ENCODE data around the gene NDUFB11. TPM values are rescaled to one million over a fixed set of nuclear protein-coding genes. Genes with fewer than 3 reads are reported as not detected.
A peak's percentile ranks its signal among the peaks of the same experiment; 100 is the strongest.

Gene NDUFB11
- total RNA-seq, 2 experiments from 2014 or later, result 78.1 to 139 TPM

GRCh38 chrX:47093248-47093647, 51.3 kb downstream of the NDUFB11 start:
- no peaks in the 10 kb centered on the region for H3K36me3 ChIP-seq (ENCODE audit: insufficient read depth, low read length)
- no peak overlapping the region for H3K4me2 ChIP-seq (ENCODE audit: low read length)
- ChIA-PET POLR2A (no interaction called here), CTCF (ENCODE audit: unreplicated experiment) (no interaction called here)
- TF ChIP-seq CTCF (conservative IDR thresholded peaks at IDR 0.05; ENCODE audit: low read length), result peak; percentile 77
- TF ChIP-seq EZH2phosphoT487 (IDR thresholded peaks at IDR 0.05; ENCODE audit: borderline replicate concordance, low read depth, low read length), result no peak
- no peaks in the 10 kb centered on the region for H3K4me1 ChIP-seq (ENCODE audit: insufficient read depth, low read length, poor library complexity, severe bottlenecking)
- BruUV-seq (replicated peaks), result no TSS peak
- H2AFZ ChIP-seq (ENCODE audit: low read length), result no peak overlapping the region
- H3K4me3 ChIP-seq (ENCODE audit: low read depth, low read length, poor library complexity, severe bottlenecking), result no peak overlapping the region
- H3K9me2 ChIP-seq (ENCODE audit: insufficient read depth, low read length), result no peaks in the 10 kb centered on the region
- DNase-seq (ENCODE audit: low spot score), result peak; percentile 52
- H4K20me1 ChIP-seq (ENCODE audit: insufficient read depth, low read length), result no peaks in the 10 kb centered on the region
- intact Hi-C loops (cut with micrococcal nuclease; ENCODE audit: unreplicated experiment), result loop anchor here (10.0 kb wide), 1 partner anchor 188 kb away; no protein-coding TSS in a partner anchor
- no peaks in the 10 kb centered on the region for H3K9me3 ChIP-seq (ENCODE audit: low read length)
- H3K27ac ChIP-seq (ENCODE audit: low read depth, low read length, poor library complexity, severe bottlenecking), result no peak overlapping the region
- no peaks in the 10 kb centered on the region for H3K79me2 ChIP-seq (ENCODE audit: insufficient read depth, low read depth, low read length)

Small RNA genes within 50 kb of the gene (small RNA-seq; reads per million reads assigned to genes)
- 3.0 reads per million, percentile 85 among the genes with 10 or more reads in this experiment for gene RNU12-2P

Other genes with a start within 250 kb of the NDUFB11 start
- gene JADE3, start 232.3 kb downstream of the NDUFB11 start, total RNA-seq (2014; rRNA removed; shearing (Covaris generic)), result 6.1 and 6.5 TPM in 2 replicates
- gene JADE3, start 232.3 kb downstream of the NDUFB11 start, total RNA-seq (2022), result 10.7 and 12.8 TPM in 2 replicates
- gene RGN, start 66.3 kb downstream of the NDUFB11 start, total RNA-seq (2014; rRNA removed; shearing (Covaris generic)), result 0.25 TPM in 1 of 2 replicates, not detected in the other
- not detected in 2 replicates for gene RGN, start 66.3 kb downstream of the NDUFB11 start, total RNA-seq (2022)
- gene RBM10, start 519 bp upstream of the NDUFB11 start, total RNA-seq (2014; rRNA removed; shearing (Covaris generic)), result 40.1 and 45.6 TPM in 2 replicates
- 44.9 and 46.6 TPM in 2 replicates for gene RBM10, start 519 bp upstream of the NDUFB11 start, total RNA-seq (2022)
- gene UBA1, start 49.1 kb upstream of the NDUFB11 start, total RNA-seq (2014; rRNA removed; shearing (Covaris generic)), result 137 and 169 TPM in 2 replicates
- gene UBA1, start 49.1 kb upstream of the NDUFB11 start, total RNA-seq (2022), result 294 and 296 TPM in 2 replicates
- 49.3 and 68.5 TPM in 2 replicates for gene CDK16, start 74.0 kb upstream of the NDUFB11 start, total RNA-seq (2014; rRNA removed; shearing (Covaris generic))
- 86.1 and 98.9 TPM in 2 replicates for gene CDK16, start 74.0 kb upstream of the NDUFB11 start, total RNA-seq (2022)
- 46.5 and 49.3 TPM in 2 replicates for gene USP11, start 88.3 kb upstream of the NDUFB11 start, total RNA-seq (2014; rRNA removed; shearing (Covaris generic))
- 91.8 and 106 TPM in 2 replicates for gene USP11, start 88.3 kb upstream of the NDUFB11 start, total RNA-seq (2022)
- 0.62 and 1.0 TPM in 2 replicates for gene ZNF157, start 225.9 kb upstream of the NDUFB11 start, total RNA-seq (2014; rRNA removed; shearing (Covaris generic))
- gene ZNF157, start 225.9 kb upstream of the NDUFB11 start, total RNA-seq (2022), result 1.4 and 1.7 TPM in 2 replicates

All from OCI-LY7 (cell line).